Transverse colon (tissue), 4 donors: ENCODE data around the gene SPAST. TPM values are rescaled to one million over a fixed set of nuclear protein-coding genes. Genes with fewer than 3 reads are reported as not detected.
"Not testable (repeated sequence)": the region's sequence is repeated elsewhere in the genome, so short reads cannot be mapped to it uniquely, and the experiment has no call there.

Experiments
- DNase-seq: peaks from one replicate; pipeline ENCODE4 v3.0.0-alpha.2; 2019
- H3K27ac ChIP-seq, 4 donors: fragments of 200-600 bp; sonication (generic); 2 replicates each; pipeline ENCODE4 v1.5.1; 2016 to 2018; ENCODE audit warnings: inconsistent platforms in 4 of 4
- H3K27me3 ChIP-seq: fragments of 200-600 bp; sonication (generic); 2 replicates; pipeline ENCODE4 v1.5.1; 2017; ENCODE audit warnings: inconsistent platforms
- H3K36me3 ChIP-seq, 4 donors: fragments of 200-600 bp; sonication (generic); 2 replicates each; pipeline ENCODE4 v1.5.1; 2017 to 2019; ENCODE audit warnings: inconsistent platforms in 4 of 4
- H3K4me1 ChIP-seq, 4 donors: fragments of 200-600 bp; sonication (generic); 2 replicates each; pipeline ENCODE4 v1.5.1; 2017 to 2020; ENCODE audit warnings: inconsistent platforms in 4 of 4
- H3K4me3 ChIP-seq, 4 donors: fragments of 200-600 bp; sonication (generic); 1 replicate in 1 of 4; 2 replicates in 3 of 4; pipeline versions ENCODE4 v1.5.1 to v1.6.1; 2017 to 2019; ENCODE audit warnings: inconsistent platforms in 4 of 4
- H3K9me3 ChIP-seq, 2 donors: fragments of 200-600 bp; sonication (generic); 2 replicates each; pipeline ENCODE4 v1.5.1; 2017 to 2019; ENCODE audit warnings: inconsistent platforms in 2 of 2
- EP300 ChIP-seq: sonication (generic); formaldehyde crosslinking; IDR thresholded peaks from one replicate; pipeline ENCODE4 v1.6.1; 2017; ENCODE audit warnings: antibody characterized with exemption, low read depth
- POLR2A ChIP-seq: fragments of 450-650 bp; IDR thresholded peaks from one replicate; pipeline ENCODE4 v1.6.1; 2016; ENCODE audit warnings: antibody characterized with exemption, mild to moderate bottlenecking, moderate library complexity
- POLR2AphosphoS5 ChIP-seq, 3 donors: sonication (generic); formaldehyde crosslinking; IDR thresholded peaks; one replicate each; pipeline ENCODE4 v1.6.1; 2016; ENCODE audit warnings: antibody characterized with exemption in 3 of 3
- WGBS, 2 donors: methylation state at CpG; one replicate each; pipeline ENCODE4 v1.1.5; 2018; ENCODE audit warnings: low coverage in 1 of 2; 5-methylcytosine and 5-hydroxymethylcytosine counted together
- in situ Hi-C, 4 donors: fragments of 200-750 bp; cut with MboI; loops; one replicate each; pipeline versions ENCODE4 v1.15.0 to v1.15.1; 2017; ENCODE audit warnings: low sequenced_read_pairs in 3 of 4, low pct_ligation_motif_present in 1 of 4, low pct_unique_long_range_greater_than_20kb in 1 of 4
- intact Hi-C: fragments of 100-400 bp; cut with DNase I; formaldehyde crosslinking; loops from one replicate; pipeline ENCODE4 v1.15.1; 2023; ENCODE audit warnings: low total_unique reads
- total RNA-seq, 4 donors: library from RNA; depleted of rRNA; stranded (reverse); fragments of >200 nt; gene quantifications; one replicate each; pipeline ENCODE4 v1.1.0, GENCODE V29; 2016
- TF ChIP-seq, protein P1 (sequence below), 5 experiments: fragments of 200-600 bp in 3 of 5; fragments of 450-650 bp in 2 of 5; sonication (generic) in 3 of 5; IDR thresholded peaks; 1 replicate in 2 of 5; 2 replicates in 3 of 5; pipeline ENCODE4 v1.5.1; 2016 to 2017; ENCODE audit warnings: antibody characterized with exemption in 5 of 5, inconsistent platforms in 3 of 5, mild to moderate bottlenecking in 2 of 5, moderate library complexity in 1 of 5

SPAST gene
- total RNA-seq, 4 donors from 2014 or later, result 15.3 to 26.7 (median 21.2) TPM

DNA sequence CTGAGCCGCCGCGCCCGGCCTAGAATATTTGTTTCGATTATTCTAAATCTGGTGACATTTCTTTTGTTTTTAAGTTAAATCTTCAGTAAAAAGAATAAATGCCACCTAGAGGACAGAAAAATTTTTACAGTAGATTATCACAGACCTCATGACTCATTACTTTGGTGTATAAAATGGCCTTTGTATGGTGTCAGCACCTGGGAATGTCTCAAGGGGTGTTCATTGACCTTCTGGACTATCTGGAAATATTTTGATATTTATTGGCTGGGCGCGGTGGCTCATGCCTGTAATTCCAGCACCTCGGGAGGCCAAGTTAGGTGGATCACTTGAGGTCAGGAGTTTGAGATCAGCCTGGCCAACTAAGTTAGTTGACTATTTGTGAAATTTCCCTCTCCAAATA lies 72.1 kb downstream of the SPAST start:
- no peak overlapping the region for H3K4me3 ChIP-seq
- peak; percentile 28 for DNase-seq
- H3K36me3 ChIP-seq, result peaks cover 0 to 31% (median 6%) of the 10 kb centered on the region in 4 donors
- 66 to 80% methylated on average over 7 to 8 of the region's 8 CpGs for WGBS, 2 donors
- no peaks in the 10 kb centered on the region for H3K9me3 ChIP-seq
- intact Hi-C loops (loop anchor here (5.0 kb wide), 1 partner anchor 1217 kb away; no protein-coding TSS in a partner anchor), in situ Hi-C loops (no loop called here)
- TF ChIP-seq POLR2A (no peak), POLR2AphosphoS5 (IDR thresholded peaks at IDR 0.05) (no peak)
- TF ChIP-seq, protein P1, sequence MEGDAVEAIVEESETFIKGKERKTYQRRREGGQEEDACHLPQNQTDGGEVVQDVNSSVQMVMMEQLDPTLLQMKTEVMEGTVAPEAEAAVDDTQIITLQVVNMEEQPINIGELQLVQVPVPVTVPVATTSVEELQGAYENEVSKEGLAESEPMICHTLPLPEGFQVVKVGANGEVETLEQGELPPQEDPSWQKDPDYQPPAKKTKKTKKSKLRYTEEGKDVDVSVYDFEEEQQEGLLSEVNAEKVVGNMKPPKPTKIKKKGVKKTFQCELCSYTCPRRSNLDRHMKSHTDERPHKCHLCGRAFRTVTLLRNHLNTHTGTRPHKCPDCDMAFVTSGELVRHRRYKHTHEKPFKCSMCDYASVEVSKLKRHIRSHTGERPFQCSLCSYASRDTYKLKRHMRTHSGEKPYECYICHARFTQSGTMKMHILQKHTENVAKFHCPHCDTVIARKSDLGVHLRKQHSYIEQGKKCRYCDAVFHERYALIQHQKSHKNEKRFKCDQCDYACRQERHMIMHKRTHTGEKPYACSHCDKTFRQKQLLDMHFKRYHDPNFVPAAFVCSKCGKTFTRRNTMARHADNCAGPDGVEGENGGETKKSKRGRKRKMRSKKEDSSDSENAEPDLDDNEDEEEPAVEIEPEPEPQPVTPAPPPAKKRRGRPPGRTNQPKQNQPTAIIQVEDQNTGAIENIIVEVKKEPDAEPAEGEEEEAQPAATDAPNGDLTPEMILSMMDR (IDR thresholded peaks at IDR 0.05), result peak; percentile 14 to 45 (median 37)
- H3K27ac ChIP-seq, result no peak overlapping the region
- H3K27me3 ChIP-seq, result no peaks in the 10 kb centered on the region
- H3K4me1 ChIP-seq, result no peaks in the 10 kb centered on the region

DNA sequence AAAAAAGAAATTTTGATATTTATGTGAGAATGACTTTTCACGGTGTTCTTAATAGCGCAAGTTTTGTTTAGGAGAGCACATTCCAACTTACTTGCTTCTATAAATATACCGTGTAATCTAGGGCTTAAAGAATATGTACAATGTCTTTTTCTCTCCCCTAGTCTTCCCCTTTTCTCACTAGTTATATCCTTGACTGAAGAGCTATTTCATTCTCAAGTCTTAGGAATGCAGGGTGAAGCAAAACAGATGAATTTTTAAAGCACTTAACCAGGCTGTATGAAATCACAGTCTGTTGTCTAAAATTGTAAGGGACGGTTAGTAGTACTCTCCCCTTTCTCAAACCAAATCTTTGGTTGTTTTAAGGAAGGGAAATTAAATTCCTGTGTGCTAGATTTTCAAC lies 72.7 kb downstream of the SPAST start:
- intact Hi-C loops, result loop anchor here (5.0 kb wide), 1 partner anchor 1216 kb away; no protein-coding TSS in a partner anchor
- Histone ChIP-seq H3K27ac (no peak overlapping the region), H3K27me3 (no peaks in the 10 kb centered on the region), H3K36me3 (peaks cover 0 to 27% (median 7%) of the 10 kb centered on the region in 4 donors), H3K4me3 (no peak overlapping the region), H3K4me1 (no peaks in the 10 kb centered on the region), H3K9me3 (no peaks in the 10 kb centered on the region)
- no peak for DNase-seq
- TF ChIP-seq POLR2A, result no peak
- TF ChIP-seq POLR2AphosphoS5 (IDR thresholded peaks at IDR 0.05), result no peak
- TF ChIP-seq, protein P1 (IDR thresholded peaks at IDR 0.05), result no peak
- no peak for TF ChIP-seq EP300
- in situ Hi-C loops, result no loop called here
- 83 to 90% methylated on average over 4 of the region's 4 CpGs for WGBS, 2 donors

DNA sequence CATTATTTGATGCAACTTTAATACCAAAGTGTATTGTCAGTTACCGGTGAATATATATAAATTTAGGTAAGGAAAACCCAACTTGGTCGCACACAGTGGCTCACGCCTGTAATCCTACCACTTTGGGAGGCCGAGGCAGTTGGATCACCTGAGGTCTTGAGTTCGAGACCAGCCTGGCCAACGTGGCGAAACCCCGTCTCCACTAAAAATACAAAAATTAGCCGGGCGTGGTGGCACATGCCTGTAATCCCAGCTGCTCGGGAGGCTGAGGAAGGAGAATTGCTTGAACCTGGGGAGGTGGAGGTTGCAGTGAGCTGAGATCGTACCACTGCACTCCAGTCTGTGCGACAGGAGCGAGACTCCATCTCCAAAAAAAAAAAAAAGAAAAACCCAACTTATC lies 88.2 kb downstream of the SPAST start:
- WGBS, 2 donors, result 96 to 98% methylated on average over 10 to 14 of the region's 14 CpGs
- H3K27me3 ChIP-seq, H3K27ac ChIP-seq, H3K4me3 ChIP-seq, H3K9me3 ChIP-seq, intact Hi-C loops, H3K4me1 ChIP-seq, DNase-seq: not testable (repeated sequence)
- in situ Hi-C loops, result loop anchor here in 1 of 4 donors (10.0 kb wide), 1 partner anchor 77 kb away; no protein-coding TSS in a partner anchor
- peaks cover 0 to 22% (median 7%) of the 10 kb centered on the region in 4 donors for H3K36me3 ChIP-seq

DNA sequence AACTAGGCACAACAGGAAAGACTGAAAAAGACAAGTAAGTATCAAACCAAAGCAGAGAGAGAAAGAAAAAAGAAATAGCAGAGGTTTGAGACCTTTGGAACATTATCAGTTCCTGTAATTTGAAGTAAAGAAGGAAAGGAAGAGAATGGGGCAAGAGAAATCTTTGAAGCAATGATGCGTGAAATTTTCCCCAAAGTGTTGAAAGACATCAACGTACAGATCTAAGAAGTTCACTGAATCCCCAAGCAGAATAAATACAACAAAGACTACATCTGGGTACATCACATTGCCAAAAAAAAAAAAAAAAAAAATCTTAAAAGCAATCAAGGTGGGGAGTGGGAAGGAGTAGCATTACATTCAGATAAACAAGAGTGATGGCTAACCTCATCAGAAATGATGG lies 96.3 kb downstream of the SPAST start:
- intact Hi-C loops, result no loop called here
- no peak overlapping the region for H3K27ac ChIP-seq
- peaks cover 0 to 4% (median 0%) of the 10 kb centered on the region in 4 donors for H3K4me1 ChIP-seq
- H3K36me3 ChIP-seq, result peaks cover 0 to 10% (median 5%) of the 10 kb centered on the region in 4 donors
- no peak overlapping the region for H3K4me3 ChIP-seq
- 91 to 100% methylated on average over 2 of the region's 2 CpGs for WGBS, 2 donors
- H3K9me3 ChIP-seq, result no peaks in the 10 kb centered on the region
- H3K27me3 ChIP-seq, result no peaks in the 10 kb centered on the region
- in situ Hi-C loops, result loop anchor here in 2 of 4 donors (10.0 kb wide), 2 partner anchors 85 to 115 kb away; partner anchors contain the start of gene YIPF4 (in 1 of the 2)
- no peak for DNase-seq
- TF ChIP-seq POLR2AphosphoS5 (IDR thresholded peaks at IDR 0.05) (no peak), EP300 (no peak)

DNA sequence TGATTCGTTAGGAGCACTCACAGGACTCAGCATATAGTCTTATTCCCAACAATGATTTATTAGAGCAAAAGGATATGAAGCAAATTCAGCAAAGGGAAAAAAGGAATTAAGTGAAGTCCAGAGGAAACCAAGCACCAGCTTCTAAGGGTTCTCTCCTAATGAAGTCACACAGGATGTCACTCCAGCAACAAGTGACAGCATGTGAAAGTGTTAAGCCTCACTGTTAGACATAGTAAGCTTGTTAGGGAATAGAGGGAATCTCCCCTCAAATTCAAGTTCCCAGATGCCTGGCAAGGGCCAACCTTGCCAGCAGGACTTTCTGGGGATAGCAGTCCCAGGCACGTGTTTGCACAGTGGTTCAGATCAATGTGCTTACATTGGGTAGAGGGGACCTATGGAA lies 97.9 kb downstream of the SPAST start:
- in situ Hi-C loops (loop anchor here in 1 of 4 donors (10.0 kb wide), 1 partner anchor 114 kb away; the partner anchor contains the start of gene YIPF4), intact Hi-C loops (no loop called here)
- no peaks in the 10 kb centered on the region for H3K36me3 ChIP-seq
- H3K9me3 ChIP-seq, result no peaks in the 10 kb centered on the region
- WGBS, 2 donors, result 54% methylated on average over 2 of the region's 2 CpGs; no CpG with 5 or more reads in 1 of the 2 donors
- H3K27ac ChIP-seq, result no peak overlapping the region
- H3K4me3 ChIP-seq, result no peak overlapping the region
- H3K4me1 ChIP-seq, result peaks cover 0 to 10% (median under 1%) of the 10 kb centered on the region in 4 donors
- TF ChIP-seq, protein P1 (IDR thresholded peaks at IDR 0.05), result no peak
- TF ChIP-seq POLR2A (no peak), POLR2AphosphoS5 (IDR thresholded peaks at IDR 0.05) (no peak), EP300 (no peak)
- H3K27me3 ChIP-seq, result no peaks in the 10 kb centered on the region
- DNase-seq, result no peak

DNA sequence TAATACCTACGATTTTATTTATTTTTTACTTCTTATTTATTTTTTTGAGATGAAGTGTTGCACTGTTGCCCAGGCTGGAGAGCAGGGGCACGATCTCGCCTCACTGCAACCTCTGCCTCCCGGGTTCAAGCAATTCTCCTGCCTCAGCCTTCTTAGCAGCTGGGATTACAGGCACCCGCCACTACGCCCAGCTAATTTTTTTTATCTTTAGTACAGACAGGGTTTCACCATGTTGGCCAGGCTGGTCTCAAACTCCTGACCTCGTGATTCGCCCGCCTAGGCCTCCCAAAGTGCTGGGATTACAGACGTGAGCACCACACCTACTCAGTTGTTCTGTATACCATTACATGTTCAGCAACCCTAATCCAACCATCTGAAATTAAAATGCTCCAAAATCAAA lies 100.9 kb downstream of the SPAST start:
- in situ Hi-C loops, result loop anchor here in 1 of 4 donors (10.0 kb wide), 1 partner anchor 111 kb away; the partner anchor contains the start of gene YIPF4
- WGBS, 2 donors, result 87 to 90% methylated on average over 9 to 10 of the region's 10 CpGs

DNA sequence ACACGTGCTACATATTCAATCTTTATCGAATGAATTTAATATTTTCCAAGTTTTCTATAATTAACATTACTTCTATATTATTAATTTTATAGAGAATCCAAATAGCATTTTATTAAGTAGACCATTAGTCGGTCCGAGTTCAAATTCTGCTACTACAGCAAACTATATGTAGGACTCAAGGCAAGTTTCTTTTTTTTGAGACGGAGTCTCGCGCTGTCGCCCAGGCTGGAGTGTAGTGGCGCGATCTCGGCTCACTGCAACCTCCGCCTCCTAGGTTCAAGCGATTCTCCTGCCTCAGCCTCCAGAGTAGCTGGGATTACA lies 101.6 kb downstream of the SPAST start:
- WGBS, 2 donors, result 6 to 7% methylated on average over 12 to 13 of the region's 13 CpGs
- H3K27me3 ChIP-seq, H3K36me3 ChIP-seq, DNase-seq, H3K9me3 ChIP-seq, intact Hi-C loops: not testable (repeated sequence)
- peak overlapping the region; percentile 40 to 95 (median 65) for H3K4me3 ChIP-seq
- H3K27ac ChIP-seq, result peak overlapping the region; percentile 89 to 97 (median 93)
- H3K4me1 ChIP-seq, result peaks cover 0 to 26% (median 7%) of the 10 kb centered on the region in 4 donors
- in situ Hi-C loops, result loop anchor here in 1 of 4 donors (10.0 kb wide), 1 partner anchor 110 kb away; the partner anchor contains the start of gene YIPF4

More for the DNA sequence above, 100.9 kb downstream of the SPAST start:
- DNase-seq, H3K9me3 ChIP-seq, H3K27ac ChIP-seq, intact Hi-C loops, H3K36me3 ChIP-seq, H3K27me3 ChIP-seq, H3K4me3 ChIP-seq: not testable (repeated sequence)
- peaks cover 0 to 26% (median 7%) of the 10 kb centered on the region in 4 donors for H3K4me1 ChIP-seq
